ENCODE results near the gene VIL1. TPM values are rescaled to one million over a fixed set of nuclear protein-coding genes. Genes with fewer than 3 reads are reported as not detected.

Gene VIL1
- total and polyA plus RNA-seq, 2 of the 4 experiments (the other 2 are of a cell fraction): not detected

GRCh38 chr2:218477247-218477646 lies 58.3 kb downstream of the VIL1 start:
- BruUV-seq (replicated peaks): no TSS peak
- ATAC-seq (ENCODE audit: low read depth): no peak
- H3K36me3 ChIP-seq (ENCODE audit: control insufficient read depth, insufficient read depth, low read length): peaks cover 6% of the 10 kb centered on the region
- H3K27ac ChIP-seq (ENCODE audit: insufficient read depth, low read length): no peak overlapping the region
- no peaks in the 10 kb centered on the region for H3K9me1 ChIP-seq (ENCODE audit: insufficient read depth, low read length)
- H3K4me1 ChIP-seq (ENCODE audit: control insufficient read depth, insufficient read depth, low read length): peaks cover 3% of the 10 kb centered on the region; the same call in 1 of the 2 replicates
- no peak overlapping the region for H2BK5ac ChIP-seq (ENCODE audit: low read depth, low read length, poor library complexity, severe bottlenecking)
- H3K9ac ChIP-seq (ENCODE audit: low read depth, low read length): no peak overlapping the region
- POLR2A ChIA-PET (ENCODE audit: unreplicated experiment): no interaction called here
- dilution Hi-C loops (cut with HindIII; ENCODE audit: low sequenced_read_pairs, unreplicated experiment): no loop called here
- no peaks in the 10 kb centered on the region for H3K9me3 ChIP-seq (ENCODE audit: control insufficient read depth, insufficient read depth, low read length)
- H2BK20ac ChIP-seq (ENCODE audit: low read depth, low read length): no peak overlapping the region
- H3K23ac ChIP-seq (ENCODE audit: low read depth, low read length): no peak overlapping the region
- no peaks in the 10 kb centered on the region for H3K27me3 ChIP-seq (ENCODE audit: control insufficient read depth, insufficient read depth, low read length)
- no peak overlapping the region for H4K91ac ChIP-seq (ENCODE audit: insufficient read depth, low read depth, low read length)
- no peak overlapping the region for H3K18ac ChIP-seq (ENCODE audit: low read depth, low read length)
- no peak overlapping the region for H3K14ac ChIP-seq (replicated peaks; ENCODE audit: low read depth, low read length)
- peaks cover 2 to 3% of the 10 kb centered on the region in 2 experiments; a peak in 2 of 4 replicates for H3K79me1 ChIP-seq (ENCODE audit: low read depth in 1 of 2, low read length in 2 of 2)
- H4K5ac ChIP-seq (ENCODE audit: low read depth, low read length): no peak overlapping the region
- no peak overlapping the region for H3K4ac ChIP-seq (ENCODE audit: low read depth, low read length)
- no peak overlapping the region for H2BK120ac ChIP-seq (ENCODE audit: low read depth, low read length)
- H2AFZ ChIP-seq (replicated peaks; ENCODE audit: low read length, poor library complexity): no peak overlapping the region
- H2AK5ac ChIP-seq (ENCODE audit: low read depth, low read length): no peak overlapping the region
- H2BK15ac ChIP-seq (ENCODE audit: low read depth, low read length): no peak overlapping the region
- no peak for TF ChIP-seq CEBPB (IDR thresholded peaks at IDR 0.05; ENCODE audit: low read depth, low read length)
- no peak for TF ChIP-seq MXI1 (IDR thresholded peaks at IDR 0.05; ENCODE audit: borderline replicate concordance, low read depth, low read length)
- TF ChIP-seq MAFK (IDR thresholded peaks at IDR 0.05; ENCODE audit: low read depth, low read length): no peak
- TF ChIP-seq POLR2A (IDR thresholded peaks at IDR 0.05; ENCODE audit: low read depth, low read length): no peak
- TF ChIP-seq, protein P1, sequence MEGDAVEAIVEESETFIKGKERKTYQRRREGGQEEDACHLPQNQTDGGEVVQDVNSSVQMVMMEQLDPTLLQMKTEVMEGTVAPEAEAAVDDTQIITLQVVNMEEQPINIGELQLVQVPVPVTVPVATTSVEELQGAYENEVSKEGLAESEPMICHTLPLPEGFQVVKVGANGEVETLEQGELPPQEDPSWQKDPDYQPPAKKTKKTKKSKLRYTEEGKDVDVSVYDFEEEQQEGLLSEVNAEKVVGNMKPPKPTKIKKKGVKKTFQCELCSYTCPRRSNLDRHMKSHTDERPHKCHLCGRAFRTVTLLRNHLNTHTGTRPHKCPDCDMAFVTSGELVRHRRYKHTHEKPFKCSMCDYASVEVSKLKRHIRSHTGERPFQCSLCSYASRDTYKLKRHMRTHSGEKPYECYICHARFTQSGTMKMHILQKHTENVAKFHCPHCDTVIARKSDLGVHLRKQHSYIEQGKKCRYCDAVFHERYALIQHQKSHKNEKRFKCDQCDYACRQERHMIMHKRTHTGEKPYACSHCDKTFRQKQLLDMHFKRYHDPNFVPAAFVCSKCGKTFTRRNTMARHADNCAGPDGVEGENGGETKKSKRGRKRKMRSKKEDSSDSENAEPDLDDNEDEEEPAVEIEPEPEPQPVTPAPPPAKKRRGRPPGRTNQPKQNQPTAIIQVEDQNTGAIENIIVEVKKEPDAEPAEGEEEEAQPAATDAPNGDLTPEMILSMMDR (conservative IDR thresholded peaks at IDR 0.05; ENCODE audit: low read depth, low read length): no peak
- TF ChIP-seq BHLHE40 (IDR thresholded peaks at IDR 0.05; ENCODE audit: low read depth, low read length): no peak
- TF ChIP-seq CHD1 (IDR thresholded peaks at IDR 0.05; ENCODE audit: low read depth, low read length): no peak
- no peak for TF ChIP-seq RAD21 (IDR thresholded peaks at IDR 0.05; ENCODE audit: low read length)
- TF ChIP-seq, protein P2, sequence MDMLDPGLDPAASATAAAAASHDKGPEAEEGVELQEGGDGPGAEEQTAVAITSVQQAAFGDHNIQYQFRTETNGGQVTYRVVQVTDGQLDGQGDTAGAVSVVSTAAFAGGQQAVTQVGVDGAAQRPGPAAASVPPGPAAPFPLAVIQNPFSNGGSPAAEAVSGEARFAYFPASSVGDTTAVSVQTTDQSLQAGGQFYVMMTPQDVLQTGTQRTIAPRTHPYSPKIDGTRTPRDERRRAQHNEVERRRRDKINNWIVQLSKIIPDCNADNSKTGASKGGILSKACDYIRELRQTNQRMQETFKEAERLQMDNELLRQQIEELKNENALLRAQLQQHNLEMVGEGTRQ (IDR thresholded peaks at IDR 0.05; ENCODE audit: low read depth, low read length): no peak
- TF ChIP-seq RFX5 (IDR thresholded peaks at IDR 0.05; ENCODE audit: low read depth, low read length): no peak
- TF ChIP-seq SMC3 (IDR thresholded peaks at IDR 0.05; ENCODE audit: low read depth, low read length): no peak
- no peak for TF ChIP-seq FOS (IDR thresholded peaks at IDR 0.05; ENCODE audit: low read depth, low read length)
- TF ChIP-seq, protein P3, sequence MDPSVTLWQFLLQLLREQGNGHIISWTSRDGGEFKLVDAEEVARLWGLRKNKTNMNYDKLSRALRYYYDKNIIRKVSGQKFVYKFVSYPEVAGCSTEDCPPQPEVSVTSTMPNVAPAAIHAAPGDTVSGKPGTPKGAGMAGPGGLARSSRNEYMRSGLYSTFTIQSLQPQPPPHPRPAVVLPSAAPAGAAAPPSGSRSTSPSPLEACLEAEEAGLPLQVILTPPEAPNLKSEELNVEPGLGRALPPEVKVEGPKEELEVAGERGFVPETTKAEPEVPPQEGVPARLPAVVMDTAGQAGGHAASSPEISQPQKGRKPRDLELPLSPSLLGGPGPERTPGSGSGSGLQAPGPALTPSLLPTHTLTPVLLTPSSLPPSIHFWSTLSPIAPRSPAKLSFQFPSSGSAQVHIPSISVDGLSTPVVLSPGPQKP (IDR thresholded peaks at IDR 0.05; ENCODE audit: borderline replicate concordance, low read depth, low read length): no peak
- no peak for TF ChIP-seq NFE2L2 (IDR thresholded peaks at IDR 0.05; ENCODE audit: low read depth, low read length)
- no peak overlapping the region for H3K4me3 ChIP-seq (ENCODE audit: insufficient read depth, low read depth, low read length)
- in situ Hi-C loops (cut with MboI; ENCODE audit: low sequenced_read_pairs): no loop called here
- no peak overlapping the region for H3K56ac ChIP-seq (ENCODE audit: extremely low read depth, insufficient read depth, low read length)
- no peaks in the 10 kb centered on the region for H4K20me1 ChIP-seq (ENCODE audit: insufficient read depth, low read length)
- intact Hi-C loops (cut with micrococcal nuclease): loop anchor here (10.0 kb wide), 1 partner anchor 168 kb away; no protein-coding TSS in a partner anchor
- H3K4me2 ChIP-seq (ENCODE audit: low read depth, low read length): no peak overlapping the region
- no peak overlapping the region for H4K8ac ChIP-seq (ENCODE audit: low read depth in 2 of 2, low read length in 2 of 2)
- CTCF ChIA-PET: interaction anchor here (1.3 kb wide), 1 partner anchor 11 kb away, joined by 3 read pairs; no protein-coding TSS in a partner anchor
- no peak for DNase-seq
- no peak overlapping the region for H2AK9ac ChIP-seq (replicated peaks; ENCODE audit: low read depth, low read length, poor library complexity)
